Measurements from ENCODE around the gene SRSF8.
"Not testable (repeated sequence)": the region's sequence is repeated elsewhere in the genome, so short reads cannot be mapped to it uniquely, and the experiment has no call there.

SRSF8 gene

GRCh38 chr11:95095858-95096587, 29.3 kb downstream of the SRSF8 start:
- peak; percentile 38 to 40 for DNase-seq (ENCODE audit: low read depth in 2 of 2)

- DNase-seq (ENCODE audit: low read depth in 2 of 2) = no peak
These were observed 30.5 kb downstream of the SRSF8 start for GRCh38 chr11:95097209-95097608.

- no peak for DNase-seq (ENCODE audit: low read depth in 2 of 2)
These were observed 32.1 kb downstream of the SRSF8 start for GRCh38 chr11:95098826-95099225.

- DNase-seq (ENCODE audit: low read depth in 2 of 2) = no peak
These were observed 33.5 kb downstream of the SRSF8 start for GRCh38 chr11:95100191-95100648.

- DNase-seq (ENCODE audit: low read depth in 2 of 2) = no peak
These were observed 34.3 kb downstream of the SRSF8 start for GRCh38 chr11:95100856-95101507.

GRCh38 chr11:95101935-95102334, 35.2 kb downstream of the SRSF8 start:
- no peak for DNase-seq (ENCODE audit: low read depth in 2 of 2)

GRCh38 chr11:95102733-95103132, 36.0 kb downstream of the SRSF8 start:
- DNase-seq (ENCODE audit: low read depth in 2 of 2) = no peak

GRCh38 chr11:95103701-95104100, 37.0 kb downstream of the SRSF8 start:
- DNase-seq (ENCODE audit: low read depth in 2 of 2) = no peak

GRCh38 chr11:95104121-95104830, 37.6 kb downstream of the SRSF8 start:
- DNase-seq (ENCODE audit: low read depth in 2 of 2) = no peak

- no peak for DNase-seq (ENCODE audit: low read depth in 2 of 2)
These were observed 38.1 kb downstream of the SRSF8 start for GRCh38 chr11:95104856-95105255.

GRCh38 chr11:95108159-95108611, 41.5 kb downstream of the SRSF8 start:
- peak in 1 of 2 experiments; percentile 12 for DNase-seq (ENCODE audit: low read depth in 2 of 2)

GRCh38 chr11:95108671-95109551, 42.2 kb downstream of the SRSF8 start:
- DNase-seq (ENCODE audit: low read depth in 2 of 2) = peak in 1 of 2 experiments; percentile 10

GRCh38 chr11:95111471-95111870, 44.8 kb downstream of the SRSF8 start:
- DNase-seq (ENCODE audit: low read depth in 2 of 2) = not testable (repeated sequence)

- DNase-seq (ENCODE audit: low read depth in 2 of 2) = no peak
These were observed 45.3 kb downstream of the SRSF8 start for GRCh38 chr11:95111923-95112540.

- DNase-seq (ENCODE audit: low read depth in 2 of 2) = no peak
These were observed 48.9 kb downstream of the SRSF8 start for GRCh38 chr11:95115597-95115996.

- no peak for DNase-seq (ENCODE audit: low read depth in 2 of 2)
These were observed 52.8 kb downstream of the SRSF8 start for GRCh38 chr11:95119361-95120060.

Data from fibroblast of skin of left quadriceps (primary cell).